GM23248 (cell line): ENCODE results near the gene RPL29. TPM values are rescaled to one million over a fixed set of nuclear protein-coding genes. Genes with fewer than 3 reads are reported as not detected.

ENCODE experiments used
- DNase-seq: peaks from one replicate; pipeline ENCODE4 v3.0.0-alpha.2; 2015
- H2AFZ ChIP-seq: fragments of 200-600 bp; sonication (generic); 2 replicates; pipeline ENCODE4 v1.6.1; 2016; ENCODE audit warnings: antibody characterized with exemption
- H3F3A ChIP-seq: fragments of 200-600 bp; sonication (generic); 2 replicates; pipeline ENCODE4 v1.6.1; 2016; ENCODE audit warnings: mild to moderate bottlenecking, antibody characterized with exemption, mixed run types; ENCODE audit not compliant: insufficient read depth
- H3K27ac ChIP-seq: fragments of 200-600 bp; sonication (generic); 2 replicates; pipeline ENCODE4 v1.5.1; 2016; ENCODE audit warnings: mild to moderate bottlenecking
- H3K27me3 ChIP-seq: fragments of 200-600 bp; sonication (generic); replicated peaks from 2 replicates; pipeline ENCODE4 v1.6.1; 2016; ENCODE audit warnings: mild to moderate bottlenecking; ENCODE audit not compliant: insufficient read depth
- H3K36me3 ChIP-seq: fragments of 200-600 bp; sonication (generic); 2 replicates; pipeline ENCODE4 v1.6.1; 2016; ENCODE audit warnings: low read depth, mild to moderate bottlenecking
- H3K4me1 ChIP-seq: fragments of 200-600 bp; sonication (generic); 2 replicates; pipeline ENCODE4 v1.6.1; 2016; ENCODE audit warnings: mild to moderate bottlenecking; ENCODE audit not compliant: insufficient read depth
- H3K4me2 ChIP-seq: fragments of 200-600 bp; sonication (generic); one replicate; pipeline ENCODE4 v1.6.1; 2016; ENCODE audit warnings: mild to moderate bottlenecking; ENCODE audit not compliant: unreplicated experiment
- H3K4me3 ChIP-seq: fragments of 200-600 bp; sonication (generic); 2 replicates; pipeline ENCODE4 v1.5.1; 2016; ENCODE audit warnings: mild to moderate bottlenecking
- H3K79me2 ChIP-seq: fragments of 200-600 bp; sonication (generic); 2 replicates; pipeline ENCODE4 v1.6.1; 2016; ENCODE audit warnings: mild to moderate bottlenecking; ENCODE audit not compliant: insufficient read depth
- H3K9ac ChIP-seq: fragments of 200-600 bp; sonication (generic); 2 replicates; pipeline ENCODE4 v1.6.1; 2016; ENCODE audit warnings: mild to moderate bottlenecking
- H3K9me2 ChIP-seq: fragments of 200-600 bp; sonication (generic); 2 replicates; pipeline ENCODE4 v1.6.1; 2016; ENCODE audit warnings: mixed run types, mild to moderate bottlenecking, moderate library complexity; ENCODE audit not compliant: insufficient read depth
- H3K9me3 ChIP-seq: fragments of 200-600 bp; sonication (generic); one replicate; pipeline ENCODE4 v1.6.1; 2017; ENCODE audit warnings: low read depth
- H4K20me1 ChIP-seq: fragments of 200-600 bp; sonication (generic); 2 replicates; pipeline ENCODE4 v1.6.0; 2016; ENCODE audit not compliant: insufficient read depth
- EZH2 ChIP-seq: fragments of 200-600 bp; sonication (generic); IDR thresholded peaks from 2 replicates; pipeline ENCODE4 v1.6.1; 2018; ENCODE audit warnings: antibody characterized with exemption, mild to moderate bottlenecking; ENCODE audit not compliant: insufficient read depth, poor library complexity, severe bottlenecking
- EZH2phosphoT487 ChIP-seq: fragments of 200-600 bp; sonication (generic); IDR thresholded peaks from 2 replicates; pipeline ENCODE4 v1.6.1; 2018; ENCODE audit warnings: antibody characterized with exemption, moderate library complexity, mild to moderate bottlenecking, low read depth; ENCODE audit not compliant: insufficient read depth
- WGBS, 2 experiments: methylation state at CpG; one replicate each; pipeline ENCODE4 v1.1.6; 2015 to 2017; ENCODE audit warnings: low lambda C conversion rate in 2 of 2, low coverage in 1 of 2; ENCODE audit errors: missing lambda C conversion rate in 2 of 2; 5-methylcytosine and 5-hydroxymethylcytosine counted together
- in situ Hi-C: fragments of 300-500 bp; cut with MboI; formaldehyde crosslinking; loops from 2 replicates; pipeline ENCODE4 v1.15.0; 2020
- polyA plus RNA-seq: library from polyadenylated mRNA; unstranded; fragments of >200 nt; fragmentation: Nextera tagmentation; extraction: Ambion mirVana; gene quantifications from 2 replicates; pipeline ENCODE4 v1.2.1, GENCODE V29; 2016
- total RNA-seq: library from RNA; depleted of rRNA; stranded (reverse); fragments of >200 nt; shearing (Covaris generic); gene quantifications from 2 replicates; pipeline ENCODE4 v1.2.3, GENCODE V29; 2014

The RPL29 gene
- total and polyA plus RNA-seq, 2 experiments from 2014 or later, result 690 to 1,164 TPM

DNA sequence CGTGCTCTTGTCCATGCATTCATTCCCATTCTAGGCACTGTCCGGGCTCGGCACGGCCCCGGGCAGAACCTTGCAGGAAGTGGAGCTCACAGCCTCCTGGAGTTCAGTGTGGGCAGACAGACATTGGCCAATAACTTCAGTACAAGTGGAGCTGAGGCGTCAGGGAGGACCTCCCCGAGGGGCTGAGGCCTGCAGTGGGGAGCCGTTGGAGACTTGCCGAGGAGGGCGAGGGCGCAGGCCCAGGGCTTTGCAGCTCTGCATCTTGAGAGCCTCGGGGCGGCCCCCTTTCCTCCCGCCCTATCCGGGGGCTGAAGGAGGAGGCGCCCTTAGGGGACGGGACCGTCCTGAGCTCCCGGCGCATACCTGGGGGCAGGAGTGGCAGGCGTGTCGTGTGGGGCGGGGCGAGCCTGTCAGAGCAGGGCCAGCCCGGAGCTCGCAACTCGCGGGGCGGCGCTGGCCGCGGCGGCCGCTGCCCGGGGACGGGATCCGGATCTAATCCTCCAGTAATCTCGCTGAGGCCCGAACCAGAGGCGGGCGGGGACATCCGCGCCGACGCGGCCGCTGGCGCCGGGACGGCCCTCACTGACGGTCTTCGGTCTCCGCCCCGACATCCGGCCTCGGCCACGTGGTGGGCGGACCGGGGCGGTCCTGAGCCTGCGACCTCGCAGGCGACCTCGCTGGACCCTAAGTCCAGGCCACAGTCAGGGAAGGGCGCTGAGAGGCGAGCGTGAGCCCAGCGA lies 12.7 kb downstream of the RPL29 start, which contains the start of gene ACY1:
TSS of gene ACY1 (plus strand) at position 698 of the 740 bp plus-strand sequence. CDS start 530 bp downstream, outside the sequence.
- Histone ChIP-seq H3K36me3 (no peaks in the 10 kb centered on the region), H3K27ac (peak within 1 kb of the TSS; percentile 93), H3F3A (peaks cover 13% of the 10 kb centered on the region), H3K79me2 (peaks cover 45% of the 10 kb centered on the region), H3K27me3 (no peaks in the 10 kb centered on the region), H3K4me3 (peak within 1 kb of the TSS; percentile 79), H4K20me1 (no peaks in the 10 kb centered on the region), H3K4me1 (peaks cover 18% of the 10 kb centered on the region), H3K9me3 (no peaks in the 10 kb centered on the region), H3K9ac (peak within 1 kb of the TSS; percentile 88), H2AFZ (peak within 1 kb of the TSS; percentile 83), H3K4me2 (peak within 1 kb of the TSS; percentile 96), H3K9me2 (no peaks in the 10 kb centered on the region)
- TF ChIP-seq EZH2, result no peak
- no peak for TF ChIP-seq EZH2phosphoT487
- in situ Hi-C loops, result no loop called here
- 0 to 2% methylated on average over 52 to 53 of the region's 68 CpGs for WGBS, 2 experiments
- DNase-seq, result peak; percentile 93

- Histone ChIP-seq H3K4me3 (peak overlapping the region; percentile 79), H3K27ac (peak overlapping the region; percentile 93), H4K20me1 (no peaks in the 10 kb centered on the region), H3K27me3 (no peaks in the 10 kb centered on the region), H3K79me2 (peaks cover 45% of the 10 kb centered on the region), H3K4me2 (peak overlapping the region; percentile 96), H2AFZ (peak overlapping the region; percentile 83), H3K9me3 (no peaks in the 10 kb centered on the region), H3K9ac (peak overlapping the region; percentile 88), H3K36me3 (no peaks in the 10 kb centered on the region), H3K9me2 (no peaks in the 10 kb centered on the region), H3K4me1 (peaks cover 18% of the 10 kb centered on the region), H3F3A (peaks cover 13% of the 10 kb centered on the region)
- TF ChIP-seq EZH2, result no peak
- TF ChIP-seq EZH2phosphoT487, result no peak
- WGBS, 2 experiments, result 3% methylated on average over 4 of the region's 4 CpGs
- peak; percentile 59 for DNase-seq
- in situ Hi-C loops, result no loop called here
These were observed 13.3 kb downstream of the RPL29 start for GRCh38 chr3:51982352-51982837.

DNA sequence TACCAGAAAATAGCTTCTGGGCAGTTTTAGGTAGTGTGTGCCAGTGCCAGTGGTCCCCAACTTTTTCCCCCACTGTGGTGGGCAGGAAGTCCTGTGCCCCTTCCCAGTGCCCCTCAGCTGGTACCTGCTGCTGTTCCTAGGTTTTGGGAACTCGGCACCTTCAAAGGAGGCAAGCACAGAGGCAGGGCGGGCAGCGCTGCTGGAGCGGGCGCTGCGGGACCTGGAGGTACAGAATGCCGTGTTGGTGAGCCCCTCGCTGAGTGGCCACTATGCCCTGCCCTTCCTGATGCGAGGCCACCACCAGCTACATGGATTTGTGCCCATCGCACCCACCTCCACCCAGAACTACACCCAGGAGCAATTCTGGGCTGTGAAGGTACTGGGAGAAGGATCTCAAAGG lies 15.4 kb downstream of the RPL29 start:
- Histone ChIP-seq H3K36me3 (no peaks in the 10 kb centered on the region), H3K4me3 (no peak overlapping the region), H3K9me2 (no peaks in the 10 kb centered on the region), H3K27ac (no peak overlapping the region), H3K27me3 (no peaks in the 10 kb centered on the region), H3K4me2 (no peak overlapping the region), H3F3A (peaks cover 27% of the 10 kb centered on the region), H3K79me2 (peaks cover 45% of the 10 kb centered on the region), H3K4me1 (peaks cover 22% of the 10 kb centered on the region), H4K20me1 (no peaks in the 10 kb centered on the region), H2AFZ (no peak overlapping the region), H3K9ac (no peak overlapping the region), H3K9me3 (no peaks in the 10 kb centered on the region)
- no peak for DNase-seq
- 92 to 94% methylated on average over 10 of the region's 10 CpGs for WGBS, 2 experiments
- in situ Hi-C loops, result no loop called here
- TF ChIP-seq EZH2phosphoT487, result no peak
- no peak for TF ChIP-seq EZH2

DNA sequence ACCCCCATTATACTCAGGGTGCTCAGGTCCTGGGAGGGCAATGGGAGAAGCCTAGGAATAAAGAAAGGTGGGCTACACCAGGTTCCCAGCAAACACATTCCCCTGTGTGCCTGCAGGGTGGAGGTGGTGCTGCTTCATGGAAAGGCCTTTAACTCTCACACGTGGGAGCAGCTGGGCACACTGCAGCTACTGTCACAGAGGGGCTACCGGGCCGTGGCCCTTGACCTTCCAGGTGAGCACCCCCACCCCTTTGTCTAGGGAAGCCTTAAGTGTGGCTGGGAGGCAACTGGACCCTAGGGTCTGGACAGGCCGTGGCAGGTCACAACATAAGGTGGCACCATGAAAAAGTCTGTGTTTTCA lies 17.6 kb downstream of the RPL29 start:
- H2AFZ ChIP-seq, result no peak overlapping the region
- DNase-seq, result no peak
- H3K4me2 ChIP-seq, result no peak overlapping the region
- peaks cover 34% of the 10 kb centered on the region for H3K79me2 ChIP-seq
- H3K27me3 ChIP-seq, result no peaks in the 10 kb centered on the region
- H3K36me3 ChIP-seq, result no peaks in the 10 kb centered on the region
- no peaks in the 10 kb centered on the region for H3K9me2 ChIP-seq
- TF ChIP-seq EZH2, result no peak
- TF ChIP-seq EZH2phosphoT487, result no peak
- peaks cover 24% of the 10 kb centered on the region for H3F3A ChIP-seq
- H3K4me3 ChIP-seq, result no peak overlapping the region
- H4K20me1 ChIP-seq, result no peaks in the 10 kb centered on the region
- no peak overlapping the region for H3K27ac ChIP-seq
- H3K9me3 ChIP-seq, result no peaks in the 10 kb centered on the region
- WGBS, 2 experiments, result 54 to 66% methylated on average over 4 of the region's 4 CpGs
- no peak overlapping the region for H3K9ac ChIP-seq
- in situ Hi-C loops, result no loop called here
- H3K4me1 ChIP-seq, result peaks cover 20% of the 10 kb centered on the region
